Stimulated activated CD4-positive, alpha-beta T cell treated with anti-CD3 and anti-CD28 coated beads, Interleukin-15, amount 100 ng/mL, for 48 hours (primary cell): ENCODE measurements around the gene ENTPD6.
"Not testable (repeated sequence)": the region's sequence is repeated elsewhere in the genome, so short reads cannot be mapped to it uniquely, and the experiment has no call there.

ENCODE experiments used
- DNase-seq, 2 donors: peaks; one replicate each; pipeline ENCODE4 v3.0.0-alpha.2; 2020; ENCODE audit warnings: low read depth in 2 of 2

ENTPD6 gene

GRCh38 chr20:25254986-25255680, 59.6 kb downstream of the ENTPD6 start:
- no peak for DNase-seq

GRCh38 chr20:25256226-25256859, 60.8 kb downstream of the ENTPD6 start:
- DNase-seq: no peak

- DNase-seq: no peak
Measured at GRCh38 chr20:25257130-25257529, 61.6 kb downstream of the ENTPD6 start.

- no peak for DNase-seq
Measured at GRCh38 chr20:25257756-25258475, 62.4 kb downstream of the ENTPD6 start.

GRCh38 chr20:25258476-25258805, 62.9 kb downstream of the ENTPD6 start:
- DNase-seq: no peak

GRCh38 chr20:25258828-25259227, 63.3 kb downstream of the ENTPD6 start:
- DNase-seq: no peak

GRCh38 chr20:25259358-25259757, 63.8 kb downstream of the ENTPD6 start:
- no peak for DNase-seq

- DNase-seq: no peak
Measured at GRCh38 chr20:25259788-25260254, 64.3 kb downstream of the ENTPD6 start.

- not testable (repeated sequence) for DNase-seq
Measured at GRCh38 chr20:25260770-25261437, 65.4 kb downstream of the ENTPD6 start.

GRCh38 chr20:25269057-25269832, 73.7 kb downstream of the ENTPD6 start:
- no peak for DNase-seq

GRCh38 chr20:25269833-25270170, 74.3 kb downstream of the ENTPD6 start:
- no peak for DNase-seq

- DNase-seq: no peak
Measured at GRCh38 chr20:25270829-25271251, 75.3 kb downstream of the ENTPD6 start.

GRCh38 chr20:25271486-25272222, 76.1 kb downstream of the ENTPD6 start:
- no peak for DNase-seq

GRCh38 chr20:25272223-25273000, 76.9 kb downstream of the ENTPD6 start:
- DNase-seq: no peak

- DNase-seq: no peak
Measured at GRCh38 chr20:25273046-25273445, 77.5 kb downstream of the ENTPD6 start.

GRCh38 chr20:25273541-25274358, 78.2 kb downstream of the ENTPD6 start:
- no peak for DNase-seq

GRCh38 chr20:25274481-25274880, 79.0 kb downstream of the ENTPD6 start:
- DNase-seq: no peak

GRCh38 chr20:25274891-25275812, 79.6 kb downstream of the ENTPD6 start:
- DNase-seq: no peak
